GM18858 (cell line): ENCODE measurements around the gene PFDN6.
A peak's percentile ranks its signal among the peaks of the same experiment; 100 is the strongest.
"Not testable (repeated sequence)": the region's sequence is repeated elsewhere in the genome, so short reads cannot be mapped to it uniquely, and the experiment has no call there.

Source experiments
- ATAC-seq: cut with Tn5 transposase; IDR thresholded peaks from one replicate; pipeline ENCODE4 v1.9.1; 2021; ENCODE audit not compliant: unreplicated experiment

PFDN6 gene

DNA sequence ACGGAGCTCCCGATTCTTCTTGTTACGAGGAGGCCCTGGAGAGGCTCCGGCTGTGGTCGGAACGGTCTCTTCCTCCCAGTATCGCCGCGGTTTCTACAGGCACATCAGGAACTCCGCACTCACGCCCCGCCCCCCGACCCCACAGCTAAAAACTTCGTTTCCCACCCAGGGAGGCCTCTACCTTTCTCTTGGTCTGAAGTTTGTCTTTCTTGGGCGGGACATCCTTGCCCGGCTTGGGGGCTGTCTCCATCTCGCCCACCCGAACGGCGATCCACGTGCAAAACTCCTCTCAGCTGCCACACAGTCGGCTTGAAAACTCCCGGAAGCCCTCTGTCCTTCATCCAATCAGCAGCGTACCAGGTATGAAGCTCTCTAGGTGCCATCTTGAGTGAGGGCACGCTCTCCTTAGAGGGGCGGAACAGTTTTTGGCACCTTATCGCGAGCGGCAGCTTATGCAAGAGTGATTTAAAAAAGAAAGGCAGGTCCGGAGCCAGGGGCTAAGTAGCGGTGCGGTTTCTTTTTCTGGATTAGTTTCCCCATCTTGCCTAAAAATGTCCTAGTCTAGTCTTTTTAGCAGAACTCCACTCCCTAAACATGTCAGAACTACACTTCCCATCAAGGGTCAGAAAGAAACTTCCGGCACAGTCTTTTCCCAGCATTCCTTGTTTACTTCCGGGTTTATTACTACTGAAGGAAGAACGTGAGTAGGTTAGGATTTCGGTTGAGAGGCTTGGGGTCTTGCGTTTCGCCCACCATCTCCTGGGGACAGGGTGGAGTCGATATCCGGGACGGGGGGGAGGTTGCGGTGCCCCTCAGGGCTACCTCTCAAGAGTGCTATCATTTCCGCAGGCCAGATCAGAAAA lies at the start of gene PFDN6, which contains the start of gene WDR46:
Gene PFDN6 (plus strand): TSS at position 681 of the 863 bp plus-strand sequence. CDS start 256 bp downstream, outside the sequence.
Gene WDR46 (minus strand): TSS at position 319 of the 863 bp plus-strand sequence. CDS start 69 bp downstream, at position 250.
- peak; percentile 53 for ATAC-seq

DNA sequence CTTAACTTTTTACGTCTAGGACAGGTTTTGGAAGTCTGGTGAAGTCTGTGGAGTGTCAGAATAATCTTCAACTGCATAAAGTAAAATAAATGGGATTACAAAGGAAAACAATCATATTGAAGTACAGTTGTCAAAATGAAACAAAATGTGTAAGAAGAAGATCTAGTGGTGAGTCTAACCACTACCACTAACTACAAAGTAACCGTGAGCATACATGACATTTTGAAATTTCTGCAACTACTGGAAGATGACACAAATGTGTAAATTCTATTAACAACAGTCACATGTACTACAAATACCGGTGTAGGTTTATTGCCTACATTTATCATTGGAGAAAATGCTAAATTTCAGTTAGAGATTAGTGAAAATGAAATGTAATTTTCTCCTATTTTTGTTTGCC lies 47.4 kb upstream of the PFDN6 start:
- no peak for ATAC-seq

- ATAC-seq = no peak
Measured at GRCh38 chr6:33243476-33243875, 45.9 kb upstream of the PFDN6 start.

DNA sequence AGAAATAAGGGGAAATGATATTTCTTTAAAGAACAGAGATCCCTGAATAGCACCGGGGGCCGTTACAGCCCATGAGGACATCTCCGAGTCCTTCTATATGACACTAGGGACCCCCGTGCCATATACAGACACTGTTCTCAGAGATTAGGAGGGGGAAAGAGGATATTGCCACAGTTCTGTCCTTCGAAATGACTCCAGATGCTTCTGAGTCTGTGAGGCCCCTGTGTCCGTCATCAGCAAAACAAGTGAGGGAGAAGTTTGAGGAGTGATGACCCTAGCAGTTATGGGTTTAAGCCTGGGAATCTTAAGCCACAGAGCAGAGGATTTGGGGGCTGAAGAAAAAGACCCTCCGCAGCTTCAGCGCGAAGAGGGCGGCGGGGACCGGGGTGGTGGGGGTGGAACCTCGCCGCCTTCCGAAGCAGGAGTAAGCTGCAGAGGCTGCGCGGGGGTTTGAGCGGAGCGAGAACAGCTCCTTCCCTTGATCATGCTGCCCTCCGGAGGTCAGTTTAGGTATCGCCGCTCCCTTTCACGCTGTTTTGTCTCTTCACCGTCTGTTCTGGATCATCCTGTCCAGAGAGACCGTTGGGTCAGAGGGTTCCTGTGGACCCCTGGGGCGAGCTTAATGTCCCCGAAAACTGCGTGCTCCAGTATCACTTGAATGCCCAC lies 41.3 kb upstream of the PFDN6 start:
- ATAC-seq = no peak

GRCh38 chr6:33248643-33248931 lies 40.8 kb upstream of the PFDN6 start:
- ATAC-seq = no peak

- peak; percentile 74 for ATAC-seq
Measured at GRCh38 chr6:33248932-33249731, 40.3 kb upstream of the PFDN6 start.

DNA sequence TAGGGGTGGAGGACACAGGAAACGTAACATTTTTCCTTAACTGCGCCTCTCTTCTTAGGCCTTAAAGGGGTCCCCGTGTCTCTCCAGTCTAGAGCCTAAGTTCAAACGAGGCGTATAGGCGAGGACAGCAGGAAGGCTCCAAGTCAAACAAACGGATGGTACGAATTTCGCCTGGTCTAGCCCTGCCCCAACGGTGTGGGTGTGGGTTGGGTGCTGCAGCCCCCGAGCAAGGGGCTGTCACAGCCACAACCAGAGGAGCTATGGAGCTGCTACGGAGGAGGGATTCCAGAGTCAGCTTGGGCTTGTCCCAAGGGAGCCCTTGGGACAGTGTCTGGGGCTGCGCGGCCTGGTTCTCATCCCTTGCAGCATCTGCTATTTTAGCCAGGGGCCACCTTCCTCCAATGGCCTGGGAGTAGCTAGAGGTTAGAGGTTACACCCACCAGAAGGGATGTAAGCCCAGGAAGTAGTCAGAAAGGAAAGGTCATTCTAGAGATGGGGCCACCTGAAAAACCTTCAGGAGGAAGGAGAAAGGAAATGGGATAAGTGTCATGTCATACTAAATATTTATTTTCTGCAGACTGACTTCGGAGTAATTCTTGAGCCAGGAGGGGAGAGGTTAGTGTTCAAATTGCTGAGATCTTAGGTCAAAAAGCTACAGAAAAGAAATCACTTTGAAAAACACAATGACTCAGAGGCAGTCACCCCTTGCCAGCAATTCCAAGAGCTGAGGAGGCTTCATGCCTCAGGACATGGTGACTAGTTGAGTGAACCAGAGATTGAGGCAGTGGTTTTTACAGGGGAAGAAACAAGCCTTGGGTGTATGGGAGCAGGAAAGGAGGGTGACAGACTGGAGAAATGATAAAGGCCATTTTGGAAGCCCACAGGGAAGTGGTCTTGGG lies 39.4 kb upstream of the PFDN6 start:
- ATAC-seq = no peak

- no peak for ATAC-seq
Measured at GRCh38 chr6:33250731-33251130, 38.7 kb upstream of the PFDN6 start.

DNA sequence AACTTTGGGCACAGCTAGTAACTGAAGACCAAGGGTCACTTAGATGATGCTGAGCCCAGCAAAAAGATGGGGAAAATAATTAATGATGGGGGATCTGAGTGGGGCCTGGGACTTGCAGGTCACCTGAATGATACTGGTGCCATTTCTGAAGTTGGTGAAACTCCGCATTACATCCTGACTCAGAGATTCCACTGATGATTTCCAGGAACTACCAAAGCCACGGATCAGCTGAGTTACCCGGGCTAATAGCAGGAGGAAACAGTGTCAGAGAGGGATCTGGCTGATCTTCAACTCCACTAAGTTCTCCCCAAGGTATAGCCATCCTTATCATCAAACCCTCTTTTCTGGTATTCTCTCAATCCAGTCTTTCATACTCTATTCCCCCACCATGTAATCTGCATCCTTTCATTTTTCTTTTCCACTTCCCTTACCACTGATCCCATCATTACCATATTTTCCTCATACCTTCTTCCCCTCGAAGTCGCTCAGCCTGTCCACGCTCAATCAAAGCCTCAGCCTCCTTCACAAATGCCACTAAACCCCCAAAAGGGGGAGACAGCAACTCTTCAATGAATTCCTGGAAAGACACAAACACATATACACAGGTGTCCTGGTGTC lies 37.9 kb upstream of the PFDN6 start:
- ATAC-seq = no peak

DNA sequence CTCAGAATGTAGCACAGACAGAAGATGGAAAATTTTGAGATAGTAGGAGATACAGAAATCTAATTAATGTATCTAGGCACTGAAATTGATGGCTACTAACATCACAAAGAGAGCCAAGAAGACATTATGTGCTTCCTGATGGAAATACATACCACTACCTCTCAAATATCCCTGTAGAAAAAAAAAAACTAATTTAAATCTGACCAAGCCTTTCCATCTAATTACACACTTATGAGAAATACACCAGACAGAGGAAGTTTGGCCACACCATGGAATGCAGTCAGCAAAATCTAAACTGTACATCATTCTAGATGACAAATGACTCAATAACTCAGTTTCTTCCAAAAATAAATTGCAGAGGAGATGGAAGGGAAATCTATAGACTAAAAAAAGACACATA lies 36.6 kb upstream of the PFDN6 start:
- no peak for ATAC-seq

GRCh38 chr6:33254591-33254990 lies 34.8 kb upstream of the PFDN6 start:
- no peak for ATAC-seq

- no peak for ATAC-seq
Measured at GRCh38 chr6:33259032-33259431, 30.4 kb upstream of the PFDN6 start.

DNA sequence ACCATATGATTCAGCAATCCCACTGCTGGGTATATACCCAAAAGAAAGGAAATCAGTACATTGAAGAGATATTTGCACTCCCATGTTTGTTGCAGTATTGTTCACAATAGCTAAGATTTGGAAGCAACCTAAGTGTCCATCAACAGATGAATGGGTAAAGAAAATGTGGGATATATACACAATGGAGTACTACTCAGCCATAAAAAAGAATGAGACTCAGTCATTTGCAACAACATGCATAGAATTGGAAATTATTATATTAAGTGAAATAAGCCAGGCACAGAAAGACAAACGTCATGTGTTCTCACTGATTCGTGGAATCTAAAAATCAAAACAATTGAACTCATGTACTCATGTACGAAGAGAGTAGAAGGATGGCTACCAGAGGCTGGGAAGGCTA lies 26.9 kb upstream of the PFDN6 start:
- not testable (repeated sequence) for ATAC-seq

DNA sequence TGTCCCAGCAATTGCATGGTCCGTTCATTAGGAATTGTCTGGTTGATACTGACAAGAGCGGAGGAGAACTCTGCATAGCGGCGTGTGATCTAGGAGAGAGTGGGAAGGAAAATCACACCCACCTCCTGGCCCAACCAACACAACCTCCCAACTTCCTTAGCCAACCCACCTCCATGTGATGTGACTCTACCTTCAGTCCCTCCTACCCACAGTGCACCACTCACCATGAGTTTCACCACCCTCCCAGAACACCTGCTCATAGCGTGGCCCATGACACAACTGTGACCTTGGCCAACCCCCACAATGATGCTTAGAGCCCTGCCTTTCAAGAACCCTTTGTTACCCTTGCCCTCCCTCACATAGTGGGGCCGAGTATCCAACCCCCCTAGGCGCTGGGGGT lies 25.4 kb upstream of the PFDN6 start:
- ATAC-seq = no peak

DNA sequence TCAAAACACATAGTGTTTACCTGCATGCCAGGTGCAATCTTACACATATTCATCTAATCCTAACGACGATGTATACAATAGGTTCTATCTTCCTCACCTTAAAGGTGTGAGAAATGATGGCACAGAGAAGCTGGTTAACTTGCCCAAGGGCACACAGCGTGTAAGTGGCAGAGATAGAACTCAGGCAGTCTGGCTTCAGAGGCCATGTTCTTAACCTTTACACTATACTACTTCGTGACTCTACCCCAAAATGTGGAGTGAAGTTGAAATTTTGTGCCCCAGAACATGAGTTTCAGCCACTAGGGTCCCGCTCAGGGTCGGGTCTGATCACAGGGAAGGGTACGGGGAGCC lies 18.3 kb upstream of the PFDN6 start:
- ATAC-seq = peak; percentile 10

GRCh38 chr6:33271468-33272274 lies 17.7 kb upstream of the PFDN6 start, which contains the start of the genes RPS18 and VPS52:
RPS18 (plus strand) TSS chr6:33272075; CDS start chr6:33272120, 45 bp downstream.
VPS52 (minus strand) TSS chr6:33271876; CDS start chr6:33271675, 201 bp downstream.
- peak; percentile 61 for ATAC-seq

GRCh38 chr6:33272275-33273128 lies 16.9 kb upstream of the PFDN6 start:
- ATAC-seq = peak; percentile 14
